ENCODE results near the gene HSD17B3.

- TF ChIP-seq, protein P1, sequence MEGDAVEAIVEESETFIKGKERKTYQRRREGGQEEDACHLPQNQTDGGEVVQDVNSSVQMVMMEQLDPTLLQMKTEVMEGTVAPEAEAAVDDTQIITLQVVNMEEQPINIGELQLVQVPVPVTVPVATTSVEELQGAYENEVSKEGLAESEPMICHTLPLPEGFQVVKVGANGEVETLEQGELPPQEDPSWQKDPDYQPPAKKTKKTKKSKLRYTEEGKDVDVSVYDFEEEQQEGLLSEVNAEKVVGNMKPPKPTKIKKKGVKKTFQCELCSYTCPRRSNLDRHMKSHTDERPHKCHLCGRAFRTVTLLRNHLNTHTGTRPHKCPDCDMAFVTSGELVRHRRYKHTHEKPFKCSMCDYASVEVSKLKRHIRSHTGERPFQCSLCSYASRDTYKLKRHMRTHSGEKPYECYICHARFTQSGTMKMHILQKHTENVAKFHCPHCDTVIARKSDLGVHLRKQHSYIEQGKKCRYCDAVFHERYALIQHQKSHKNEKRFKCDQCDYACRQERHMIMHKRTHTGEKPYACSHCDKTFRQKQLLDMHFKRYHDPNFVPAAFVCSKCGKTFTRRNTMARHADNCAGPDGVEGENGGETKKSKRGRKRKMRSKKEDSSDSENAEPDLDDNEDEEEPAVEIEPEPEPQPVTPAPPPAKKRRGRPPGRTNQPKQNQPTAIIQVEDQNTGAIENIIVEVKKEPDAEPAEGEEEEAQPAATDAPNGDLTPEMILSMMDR (conservative IDR thresholded peaks at IDR 0.05), result no peak
- no peak for TF ChIP-seq EZH2 (IDR thresholded peaks at IDR 0.05; ENCODE audit: low read depth)
Measured at GRCh38 chr9:96333958-96334357, 32.0 kb upstream of the HSD17B3 start.

All from PC-9 (cell line).